Measurements from ENCODE around the gene POU2AF1. TPM values are rescaled to one million over a fixed set of nuclear protein-coding genes. Genes with fewer than 3 reads are reported as not detected.

The POU2AF1 gene
- total and polyA plus RNA-seq, 2 of the 13 experiments (the other 11 are each of a cell fraction or from before 2014, with no cell fraction given) = 1.9 to 3.6 TPM

DNA sequence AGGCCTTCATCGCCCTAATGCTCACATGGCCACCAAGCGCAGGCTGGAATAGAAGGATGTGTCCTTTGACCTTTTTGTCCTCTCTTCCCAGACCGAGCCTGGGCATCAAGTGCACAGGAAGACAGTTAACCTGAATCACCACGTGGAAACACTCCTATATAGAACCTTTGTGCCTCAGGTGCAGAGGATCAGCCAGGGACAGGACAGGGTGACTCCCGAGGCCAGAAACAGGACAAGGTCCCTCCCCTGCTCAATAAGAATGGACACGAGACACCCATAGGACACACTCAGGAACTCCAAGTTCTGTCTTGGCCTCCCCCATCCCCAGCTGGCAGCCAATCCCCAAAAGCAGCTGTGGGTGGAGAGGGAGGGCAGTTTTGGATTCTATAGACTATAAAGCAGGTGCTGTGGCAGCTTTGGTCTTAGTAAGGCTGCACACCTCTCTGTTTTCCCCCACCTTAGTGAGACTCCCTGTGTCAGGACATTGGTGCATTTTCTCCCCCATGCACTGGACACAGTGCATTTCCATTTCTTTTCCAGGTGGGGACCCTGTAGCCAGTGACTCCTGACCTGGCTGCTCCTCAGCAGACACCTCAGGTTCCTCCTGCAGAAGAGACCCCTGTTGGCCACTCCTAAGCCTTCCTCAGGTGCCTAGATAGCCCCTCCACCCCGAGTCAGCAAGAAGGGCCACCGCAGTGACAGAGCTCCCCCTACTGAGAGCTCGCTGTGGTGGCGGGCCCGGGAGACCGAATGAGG, 43.6 kb upstream of the POU2AF1 start (continued):
- TF ChIP-seq ZNF891 (CRISPR knock-in tag; IDR thresholded peaks at IDR 0.05) (0 out of 2 replicates have a peak, but pooled peaks have one; percentile 48), ZNF816 (CRISPR knock-in tag; IDR thresholded peaks at IDR 0.05; ENCODE audit: borderline replicate concordance) (no peak), SP5 (CRISPR knock-in tag; IDR thresholded peaks at IDR 0.05; ENCODE audit: borderline replicate concordance, low read depth) (no peak), EHMT2 (IDR thresholded peaks at IDR 0.05; ENCODE audit: borderline replicate concordance, low read depth, low read length) (no peak), PAX8 (CRISPR knock-in tag; IDR thresholded peaks at IDR 0.05; ENCODE audit: borderline replicate concordance) (no peak), MATR3 (CRISPR knock-in tag; IDR thresholded peaks at IDR 0.05) (no peak), NPAS2 (CRISPR knock-in tag; IDR thresholded peaks at IDR 0.05; ENCODE audit: borderline replicate concordance) (no peak), ONECUT2 (CRISPR knock-in tag; IDR thresholded peaks at IDR 0.05) (no peak), GATA4 (IDR thresholded peaks at IDR 0.05; ENCODE audit: borderline replicate concordance, low read depth) (no peak), ZZZ3 (CRISPR knock-in tag; IDR thresholded peaks at IDR 0.05; ENCODE audit: borderline replicate concordance) (no peak), HNRNPLL (IDR thresholded peaks at IDR 0.05; ENCODE audit: low read depth, low read length, poor library complexity, severe bottlenecking) (no peak), ZNF263 (CRISPR knock-in tag; IDR thresholded peaks at IDR 0.05) (0 out of 2 replicates have a peak, but pooled peaks have one; percentile 24), FLYWCH1 (CRISPR knock-in tag; IDR thresholded peaks at IDR 0.05) (no peak), HNRNPUL1 (IDR thresholded peaks at IDR 0.05; ENCODE audit: low read depth, low read length) (no peak), NBN (conservative IDR thresholded peaks at IDR 0.05) (no peak), AKNA (CRISPR knock-in tag; IDR thresholded peaks at IDR 0.05; ENCODE audit: borderline replicate concordance) (no peak), CTCF (CRISPR knock-in tag; IDR thresholded peaks at IDR 0.05) (peak; percentile 100)
- TF ChIP-seq, protein P1, sequence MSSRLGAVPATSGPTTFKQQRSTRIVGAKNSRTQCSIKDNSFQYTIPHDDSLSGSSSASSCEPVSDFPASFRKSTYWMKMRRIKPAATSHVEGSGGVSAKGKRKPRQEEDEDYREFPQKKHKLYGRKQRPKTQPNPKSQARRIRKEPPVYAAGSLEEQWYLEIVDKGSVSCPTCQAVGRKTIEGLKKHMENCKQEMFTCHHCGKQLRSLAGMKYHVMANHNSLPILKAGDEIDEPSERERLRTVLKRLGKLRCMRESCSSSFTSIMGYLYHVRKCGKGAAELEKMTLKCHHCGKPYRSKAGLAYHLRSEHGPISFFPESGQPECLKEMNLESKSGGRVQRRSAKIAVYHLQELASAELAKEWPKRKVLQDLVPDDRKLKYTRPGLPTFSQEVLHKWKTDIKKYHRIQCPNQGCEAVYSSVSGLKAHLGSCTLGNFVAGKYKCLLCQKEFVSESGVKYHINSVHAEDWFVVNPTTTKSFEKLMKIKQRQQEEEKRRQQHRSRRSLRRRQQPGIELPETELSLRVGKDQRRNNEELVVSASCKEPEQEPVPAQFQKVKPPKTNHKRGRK (CRISPR knock-in tag; IDR thresholded peaks at IDR 0.05) = no peak
- TF ChIP-seq, protein P2, sequence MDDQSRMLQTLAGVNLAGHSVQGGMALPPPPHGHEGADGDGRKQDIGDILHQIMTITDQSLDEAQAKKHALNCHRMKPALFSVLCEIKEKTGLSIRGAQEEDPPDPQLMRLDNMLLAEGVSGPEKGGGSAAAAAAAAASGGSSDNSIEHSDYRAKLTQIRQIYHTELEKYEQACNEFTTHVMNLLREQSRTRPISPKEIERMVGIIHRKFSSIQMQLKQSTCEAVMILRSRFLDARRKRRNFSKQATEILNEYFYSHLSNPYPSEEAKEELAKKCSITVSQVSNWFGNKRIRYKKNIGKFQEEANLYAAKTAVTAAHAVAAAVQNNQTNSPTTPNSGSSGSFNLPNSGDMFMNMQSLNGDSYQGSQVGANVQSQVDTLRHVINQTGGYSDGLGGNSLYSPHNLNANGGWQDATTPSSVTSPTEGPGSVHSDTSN (CRISPR knock-in tag; IDR thresholded peaks at IDR 0.05; ENCODE audit: borderline replicate concordance) = no peak
